Activated CD4-positive, alpha-beta T cell treated with anti-CD3 and anti-CD28 coated beads, Interleukin-2, amount 10 ng/mL, durations not matched to agents 24 days and 14 days (primary cell): ENCODE data around the gene RAPGEF4. TPM values are rescaled to one million over a fixed set of nuclear protein-coding genes. Genes with fewer than 3 reads are reported as not detected.

Source experiments
- DNase-seq: peaks from one replicate; pipeline ENCODE4 v3.0.0; 2022
- H3K27ac Mint-ChIP-seq: one replicate; pipeline ENCODE4 v1.8.0; 2022; ENCODE audit warnings: mild to moderate bottlenecking, mixed read lengths
- H3K27me3 Mint-ChIP-seq: one replicate; pipeline ENCODE4 v1.8.0; 2022; ENCODE audit warnings: mixed read lengths
- H3K36me3 Mint-ChIP-seq: one replicate; pipeline ENCODE4 v1.8.0; 2022; ENCODE audit warnings: low read depth, mild to moderate bottlenecking, mixed read lengths
- H3K4me1 Mint-ChIP-seq: one replicate; pipeline ENCODE4 v1.8.0; 2021; ENCODE audit warnings: mixed read lengths
- H3K4me3 Mint-ChIP-seq: one replicate; pipeline ENCODE4 v1.8.0; 2022; ENCODE audit warnings: mild to moderate bottlenecking, moderate library complexity, mixed read lengths
- H3K9me3 Mint-ChIP-seq: one replicate; pipeline ENCODE4 v1.8.0; 2021; ENCODE audit warnings: mixed read lengths
- intact Hi-C: fragments of 100-400 bp; cut with micrococcal nuclease; formaldehyde crosslinking; loops from one replicate; pipeline ENCODE4 v1.15.1; 2023
- total RNA-seq: library from RNA; stranded (reverse); gene quantifications from 2 replicates; pipeline ENCODE4 v1.2.3, GENCODE V29; 2022

Gene RAPGEF4
- total RNA-seq, 1 donor from 2014 or later = 0.37 TPM

GRCh38 chr2:172930871-172931255 lies 195.2 kb downstream of the RAPGEF4 start:
- Mint-ChIP-seq H3K36me3 (no peaks in the 10 kb centered on the region), H3K27me3 (peaks cover 10% of the 10 kb centered on the region), H3K4me1 (peaks cover 5% of the 10 kb centered on the region), H3K9me3 (no peaks in the 10 kb centered on the region), H3K27ac (no peak overlapping the region), H3K4me3 (no peak overlapping the region)
- no peak for DNase-seq
- intact Hi-C loops = no loop called here

- Mint-ChIP-seq H3K4me3 (no peak overlapping the region), H3K27me3 (peaks cover 10% of the 10 kb centered on the region), H3K36me3 (no peaks in the 10 kb centered on the region), H3K9me3 (no peaks in the 10 kb centered on the region), H3K4me1 (peaks cover 5% of the 10 kb centered on the region), H3K27ac (no peak overlapping the region)
- intact Hi-C loops = no loop called here
- no peak for DNase-seq
Measured at GRCh38 chr2:172931256-172931894, 195.7 kb downstream of the RAPGEF4 start.

- Mint-ChIP-seq H3K4me1 (peaks cover 5% of the 10 kb centered on the region), H3K36me3 (no peaks in the 10 kb centered on the region), H3K9me3 (no peaks in the 10 kb centered on the region), H3K4me3 (no peak overlapping the region), H3K27ac (no peak overlapping the region), H3K27me3 (peaks cover 10% of the 10 kb centered on the region)
- intact Hi-C loops = loop anchor here (1.0 kb wide), 2 partner anchors 68 to 126 kb away; no protein-coding TSS in a partner anchor
- peak; percentile 86 for DNase-seq
Measured at GRCh38 chr2:172931918-172932520, 196.4 kb downstream of the RAPGEF4 start.

- no peaks in the 10 kb centered on the region for H3K27me3 Mint-ChIP-seq
- peaks cover 4% of the 10 kb centered on the region for H3K4me1 Mint-ChIP-seq
- intact Hi-C loops = no loop called here
- H3K4me3 Mint-ChIP-seq = no peak overlapping the region
- no peaks in the 10 kb centered on the region for H3K36me3 Mint-ChIP-seq
- H3K27ac Mint-ChIP-seq = no peak overlapping the region
- DNase-seq = no peak
- peaks cover 11% of the 10 kb centered on the region for H3K9me3 Mint-ChIP-seq
Measured at GRCh38 chr2:172937884-172938712, 202.5 kb downstream of the RAPGEF4 start.

- Mint-ChIP-seq H3K4me3 (no peak overlapping the region), H3K4me1 (peaks cover 9% of the 10 kb centered on the region), H3K27me3 (no peaks in the 10 kb centered on the region), H3K27ac (no peak overlapping the region), H3K9me3 (peaks cover 11% of the 10 kb centered on the region), H3K36me3 (no peaks in the 10 kb centered on the region)
- intact Hi-C loops = no loop called here
- no peak for DNase-seq
Measured at GRCh38 chr2:172938713-172939375, 203.2 kb downstream of the RAPGEF4 start.

GRCh38 chr2:172943539-172943938 lies 207.9 kb downstream of the RAPGEF4 start:
- no peaks in the 10 kb centered on the region for H3K36me3 Mint-ChIP-seq
- DNase-seq = peak; percentile 73
- peaks cover 1% of the 10 kb centered on the region for H3K27me3 Mint-ChIP-seq
- H3K4me3 Mint-ChIP-seq = peak overlapping the region; percentile 15
- peak overlapping the region; percentile 34 for H3K27ac Mint-ChIP-seq
- H3K9me3 Mint-ChIP-seq = peaks cover 7% of the 10 kb centered on the region
- H3K4me1 Mint-ChIP-seq = peaks cover 21% of the 10 kb centered on the region
- intact Hi-C loops = no loop called here

- no peak overlapping the region for H3K27ac Mint-ChIP-seq
- H3K27me3 Mint-ChIP-seq = peaks cover 1% of the 10 kb centered on the region
- H3K36me3 Mint-ChIP-seq = no peaks in the 10 kb centered on the region
- no peak for DNase-seq
- H3K4me1 Mint-ChIP-seq = peaks cover 21% of the 10 kb centered on the region
- H3K4me3 Mint-ChIP-seq = peak overlapping the region; percentile 39
- H3K9me3 Mint-ChIP-seq = peaks cover 7% of the 10 kb centered on the region
- intact Hi-C loops = no loop called here
Measured at GRCh38 chr2:172944022-172944793, 208.6 kb downstream of the RAPGEF4 start.

- H3K4me1 Mint-ChIP-seq = peaks cover 21% of the 10 kb centered on the region
- DNase-seq = no peak
- H3K4me3 Mint-ChIP-seq = no peak overlapping the region
- no peaks in the 10 kb centered on the region for H3K36me3 Mint-ChIP-seq
- no peak overlapping the region for H3K27ac Mint-ChIP-seq
- intact Hi-C loops = no loop called here
- no peaks in the 10 kb centered on the region for H3K9me3 Mint-ChIP-seq
- peaks cover 1% of the 10 kb centered on the region for H3K27me3 Mint-ChIP-seq
Measured at GRCh38 chr2:172944794-172945509, 209.3 kb downstream of the RAPGEF4 start.

GRCh38 chr2:172945510-172945850 lies 209.8 kb downstream of the RAPGEF4 start:
- H3K4me1 Mint-ChIP-seq = peaks cover 21% of the 10 kb centered on the region
- intact Hi-C loops = no loop called here
- no peaks in the 10 kb centered on the region for H3K36me3 Mint-ChIP-seq
- H3K4me3 Mint-ChIP-seq = no peak overlapping the region
- no peaks in the 10 kb centered on the region for H3K9me3 Mint-ChIP-seq
- DNase-seq = no peak
- H3K27ac Mint-ChIP-seq = no peak overlapping the region
- H3K27me3 Mint-ChIP-seq = peaks cover 1% of the 10 kb centered on the region

GRCh38 chr2:172947461-172948153 lies 212.0 kb downstream of the RAPGEF4 start:
- Mint-ChIP-seq H3K27me3 (peaks cover 1% of the 10 kb centered on the region), H3K27ac (no peak overlapping the region), H3K4me1 (peaks cover 25% of the 10 kb centered on the region), H3K9me3 (peaks cover 3% of the 10 kb centered on the region), H3K4me3 (no peak overlapping the region), H3K36me3 (no peaks in the 10 kb centered on the region)
- no peak for DNase-seq
- intact Hi-C loops = no loop called here

GRCh38 chr2:172949522-172949921 lies 213.9 kb downstream of the RAPGEF4 start:
- Mint-ChIP-seq H3K4me3 (no peak overlapping the region), H3K36me3 (no peaks in the 10 kb centered on the region), H3K27me3 (peaks cover 3% of the 10 kb centered on the region), H3K9me3 (peaks cover 3% of the 10 kb centered on the region), H3K4me1 (peaks cover 10% of the 10 kb centered on the region), H3K27ac (no peak overlapping the region)
- intact Hi-C loops = no loop called here
- no peak for DNase-seq

GRCh38 chr2:172950565-172950964 lies 214.9 kb downstream of the RAPGEF4 start:
- Mint-ChIP-seq H3K4me1 (peaks cover 4% of the 10 kb centered on the region), H3K27ac (no peak overlapping the region), H3K36me3 (no peaks in the 10 kb centered on the region), H3K27me3 (peaks cover 3% of the 10 kb centered on the region), H3K4me3 (no peak overlapping the region), H3K9me3 (peaks cover 3% of the 10 kb centered on the region)
- no peak for DNase-seq
- intact Hi-C loops = no loop called here
